NB4 (cell line): Measurements from ENCODE around the gene THOC5.

Source experiments
- DNase-seq: peaks from one replicate; pipeline ENCODE4 v3.0.0; 2010; ENCODE audit warnings: low read depth
- H3K4me3 ChIP-seq: one replicate; pipeline ENCODE4 v1.5.1; 2011; ENCODE audit warnings: mild to moderate bottlenecking, low read depth, low read length, moderate library complexity
- CTCF ChIP-seq: IDR thresholded peaks from one replicate; pipeline ENCODE4 v1.5.1; 2012; ENCODE audit warnings: low read depth, low read length
- MAX ChIP-seq: IDR thresholded peaks from 2 replicates; pipeline ENCODE4 v1.6.1; 2011; ENCODE audit warnings: low read depth, low read length
- MYC ChIP-seq: IDR thresholded peaks from 2 replicates; pipeline ENCODE4 v1.6.1; 2011; ENCODE audit warnings: low read depth, low read length
- POLR2A ChIP-seq: IDR thresholded peaks from 2 replicates; pipeline ENCODE4 v1.6.1; 2011; ENCODE audit warnings: mild to moderate bottlenecking; ENCODE audit not compliant: insufficient read length; ENCODE audit errors: extremely low read depth

The THOC5 gene

GRCh38 chr22:29541845-29542244 is 11.7 kb downstream of the THOC5 start:
- DNase-seq, result peak; percentile 16
- no peak overlapping the region for H3K4me3 ChIP-seq
- no peak for TF ChIP-seq POLR2A
- TF ChIP-seq MYC, result no peak
- TF ChIP-seq MAX, result no peak
- no peak for TF ChIP-seq CTCF

DNA sequence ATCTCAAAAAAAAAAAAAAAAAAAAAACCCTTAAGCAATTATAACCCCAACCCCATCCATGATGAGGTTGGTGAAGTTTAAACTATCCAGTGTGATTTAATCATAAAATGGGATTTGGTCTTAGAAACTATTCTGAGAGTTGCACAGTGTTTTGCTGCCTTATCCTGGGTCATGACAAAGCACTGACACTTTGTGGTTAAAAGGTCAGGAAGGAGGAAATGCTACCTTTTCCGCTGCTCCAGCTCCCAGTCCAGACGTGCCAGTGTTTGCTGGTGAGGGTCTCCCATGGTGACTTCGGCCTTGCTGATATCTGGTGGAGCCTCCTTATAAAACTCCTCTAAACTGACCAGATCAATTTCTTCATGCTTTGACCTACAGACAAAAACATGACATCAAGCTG is 14.5 kb downstream of the THOC5 start:
- TF ChIP-seq MAX (no peak), CTCF (no peak), MYC (no peak)
- no peak overlapping the region for H3K4me3 ChIP-seq
- no peak for DNase-seq

- TF ChIP-seq CTCF (no peak), MYC (no peak), POLR2A (no peak), MAX (no peak)
- no peak overlapping the region for H3K4me3 ChIP-seq
- DNase-seq, result no peak
These were observed 17.1 kb downstream of the THOC5 start for GRCh38 chr22:29536411-29536810.

DNA sequence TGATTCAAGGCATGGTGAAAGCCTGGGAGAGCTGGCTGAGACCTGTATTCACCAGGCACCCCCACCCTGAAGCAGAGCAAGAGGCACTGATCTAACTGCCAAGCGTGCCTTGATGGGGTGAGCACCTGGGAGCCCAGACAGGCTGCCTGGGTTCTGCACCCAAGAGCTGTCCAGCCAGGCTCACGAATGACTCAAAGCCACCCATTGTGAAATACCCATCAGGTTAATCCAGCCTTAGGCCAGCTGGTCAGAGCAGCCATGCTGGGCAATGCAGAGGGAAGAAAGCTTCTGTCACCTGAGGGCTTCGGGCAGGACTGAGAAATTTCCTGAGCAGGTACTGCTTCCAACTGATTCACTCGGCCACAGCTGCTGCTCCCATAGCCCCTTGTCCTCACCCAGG is 22.1 kb downstream of the THOC5 start:
- TF ChIP-seq POLR2A (no peak), MYC (no peak), CTCF (no peak), MAX (no peak)

GRCh38 chr22:29530716-29531115 is 22.8 kb downstream of the THOC5 start:
- no peak overlapping the region for H3K4me3 ChIP-seq
- no peak for DNase-seq
- no peak for TF ChIP-seq MYC
- TF ChIP-seq CTCF, result no peak
- no peak for TF ChIP-seq POLR2A
- no peak for TF ChIP-seq MAX

More for the DNA sequence above, 22.1 kb downstream of the THOC5 start:
- DNase-seq, result no peak
- H3K4me3 ChIP-seq, result no peak overlapping the region

DNA sequence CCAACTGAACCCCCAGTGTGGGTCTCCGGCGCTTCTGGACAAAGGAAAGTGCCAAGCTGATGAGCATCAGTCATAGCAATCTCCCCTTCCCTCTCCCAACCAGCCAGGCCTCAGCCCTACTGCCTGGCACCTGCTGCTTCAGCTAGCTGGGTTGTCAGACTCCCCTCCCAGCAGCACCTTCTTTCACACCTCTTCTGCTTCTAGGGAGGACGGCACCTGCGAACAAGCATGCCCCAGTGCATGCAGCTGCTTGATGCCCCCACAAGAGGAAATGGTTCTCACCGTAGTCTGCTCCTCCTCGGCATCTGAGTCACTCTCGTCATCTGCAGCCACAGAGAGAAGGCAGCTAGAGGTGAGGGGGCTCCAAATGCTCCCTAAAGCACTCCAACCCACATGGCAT is 25.4 kb downstream of the THOC5 start:
- TF ChIP-seq MAX (no peak), POLR2A (no peak), CTCF (no peak), MYC (no peak)

More for the DNA sequence above, 25.4 kb downstream of the THOC5 start:
- H3K4me3 ChIP-seq, result no peak overlapping the region
- no peak for DNase-seq
